ENCODE results near the gene RC3H1.

- TF ChIP-seq REST (IDR thresholded peaks at IDR 0.05; ENCODE audit: insufficient read depth in 1 of 2, low read depth in 2 of 2, low read length in 2 of 2) (no peak), POLR2AphosphoS5 (IDR thresholded peaks at IDR 0.05; ENCODE audit: low read depth, low read length) (no peak), SIN3A (IDR thresholded peaks at IDR 0.05; ENCODE audit: borderline replicate concordance, insufficient read depth, low read length) (no peak), FOXP2 (optimal IDR thresholded peaks at IDR 0.05; ENCODE audit: borderline replicate concordance, extremely low read depth, extremely low read length, insufficient read depth) (no peak), TAF1 (IDR thresholded peaks at IDR 0.05; ENCODE audit: borderline replicate concordance, insufficient read depth, low read length) (no peak)
Measured at GRCh38 chr1:173970252-173970651, 51.9 kb downstream of the RC3H1 start.

All from PFSK-1 (cell line).